ENCODE data around the gene BLOC1S4.
"Not testable (repeated sequence)": the region's sequence is repeated elsewhere in the genome, so short reads cannot be mapped to it uniquely, and the experiment has no call there.

BLOC1S4 gene

DNA sequence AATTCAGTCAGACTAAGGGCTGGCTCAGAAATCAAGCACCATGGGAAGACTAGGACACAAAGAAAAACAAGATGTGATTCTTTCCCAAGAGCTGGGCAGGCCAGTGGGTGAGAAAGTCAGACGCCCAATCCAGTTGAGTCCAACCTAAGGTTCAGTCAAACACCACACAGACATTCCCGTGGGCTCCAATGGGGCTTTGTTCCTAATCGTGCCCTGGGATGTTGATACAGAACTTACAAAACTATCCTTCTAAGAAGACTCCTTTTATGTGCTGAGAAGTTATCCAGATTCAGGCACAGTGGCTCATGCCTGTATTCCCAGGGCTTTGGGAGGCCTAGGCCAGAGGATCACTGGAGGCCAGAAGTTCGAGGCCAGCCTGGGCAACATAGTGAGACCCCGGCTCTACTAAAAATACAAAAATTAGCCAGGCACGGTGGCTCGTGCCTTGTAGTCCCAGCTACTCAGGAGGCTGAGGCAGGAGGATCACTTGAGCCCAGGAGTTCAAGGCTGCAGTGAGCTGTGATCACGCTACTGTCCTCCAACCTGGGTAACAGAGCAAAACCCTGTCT lies 3.7 kb downstream of the BLOC1S4 start:
- no peak for DNase-seq

DNA sequence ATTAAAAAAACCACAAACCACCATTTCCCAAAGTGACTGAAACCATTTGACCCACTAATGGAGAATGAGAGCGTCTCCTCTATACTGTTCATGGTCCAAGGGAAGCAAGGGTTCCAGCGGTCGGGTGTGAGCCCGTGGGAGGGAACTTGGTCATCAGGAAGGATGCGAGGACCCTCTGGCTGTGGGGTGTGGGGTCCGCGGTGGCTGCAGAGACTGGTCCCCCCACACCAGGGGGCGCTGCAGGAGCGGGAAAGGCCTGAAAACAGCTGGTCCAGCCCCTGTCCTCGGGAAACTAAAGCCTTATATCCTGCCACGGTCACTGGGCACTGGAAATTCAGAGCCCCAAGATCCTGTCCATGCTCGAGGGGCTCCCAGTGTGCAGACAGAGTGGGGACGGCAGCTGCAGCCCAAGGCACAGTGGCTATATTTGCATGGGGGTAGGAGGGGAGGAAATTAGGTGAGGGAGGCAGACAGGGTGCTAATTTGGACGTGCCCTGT lies 4.3 kb downstream of the BLOC1S4 start:
- DNase-seq: no peak

DNA sequence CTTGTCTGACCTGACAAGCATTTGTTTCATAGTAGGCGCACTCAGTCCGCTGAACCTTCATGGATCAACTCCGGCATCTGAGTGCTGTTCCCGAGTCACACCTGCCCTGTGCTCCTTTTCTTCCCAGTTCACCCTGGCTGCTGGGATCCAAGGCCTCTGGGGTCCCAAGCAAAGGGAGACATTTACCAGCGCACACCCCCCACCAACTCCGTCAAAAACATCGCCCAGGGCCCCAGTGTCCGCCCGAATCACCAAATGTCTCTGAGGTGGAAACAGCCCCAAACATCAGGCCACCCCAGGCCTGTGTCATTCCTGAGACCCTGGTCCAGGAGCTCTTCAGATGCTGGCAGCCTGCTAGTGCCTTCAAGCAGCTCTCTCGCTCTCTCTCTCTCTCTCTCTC lies 5.1 kb downstream of the BLOC1S4 start:
- no peak for DNase-seq

DNA sequence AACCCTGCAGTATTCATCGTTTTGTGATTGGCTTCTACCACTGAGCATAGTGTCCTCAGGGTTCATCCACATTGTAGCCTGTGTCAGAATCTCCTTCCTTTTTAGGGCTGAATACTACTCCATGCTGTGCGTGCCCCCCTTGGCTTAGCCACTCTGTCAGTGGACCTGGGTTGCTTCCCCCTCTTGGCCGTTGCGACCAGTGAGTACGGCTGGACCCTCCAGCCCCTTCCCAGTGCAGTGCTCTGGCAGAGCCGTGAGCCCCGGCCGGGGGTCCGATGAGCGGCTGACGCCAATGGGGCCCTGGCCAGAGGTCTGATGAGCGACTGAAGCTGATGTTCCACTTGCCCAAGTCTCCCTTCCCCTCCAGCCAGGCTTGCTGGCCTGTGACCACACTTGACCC lies 6.9 kb downstream of the BLOC1S4 start:
- no peak for DNase-seq

DNA sequence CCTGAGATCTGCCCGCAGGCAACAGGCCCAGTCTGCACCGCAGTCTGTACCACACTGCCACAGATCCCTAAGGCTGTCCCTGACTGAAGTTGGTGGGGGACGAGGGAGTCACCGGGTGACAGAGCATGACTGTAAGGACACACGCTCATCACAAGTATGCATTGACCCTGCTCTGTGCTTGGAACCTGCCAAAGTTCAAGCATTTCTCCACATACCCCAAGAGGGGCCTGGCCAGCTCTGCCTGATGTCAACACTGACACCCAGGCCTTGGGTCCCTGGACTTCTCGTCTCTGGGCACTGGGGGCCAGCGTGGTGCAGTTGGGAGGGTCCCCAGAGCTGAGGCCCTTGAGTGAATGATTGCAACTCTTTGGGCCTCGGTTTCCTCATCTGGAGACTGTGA lies 7.9 kb downstream of the BLOC1S4 start:
- DNase-seq: no peak

DNA sequence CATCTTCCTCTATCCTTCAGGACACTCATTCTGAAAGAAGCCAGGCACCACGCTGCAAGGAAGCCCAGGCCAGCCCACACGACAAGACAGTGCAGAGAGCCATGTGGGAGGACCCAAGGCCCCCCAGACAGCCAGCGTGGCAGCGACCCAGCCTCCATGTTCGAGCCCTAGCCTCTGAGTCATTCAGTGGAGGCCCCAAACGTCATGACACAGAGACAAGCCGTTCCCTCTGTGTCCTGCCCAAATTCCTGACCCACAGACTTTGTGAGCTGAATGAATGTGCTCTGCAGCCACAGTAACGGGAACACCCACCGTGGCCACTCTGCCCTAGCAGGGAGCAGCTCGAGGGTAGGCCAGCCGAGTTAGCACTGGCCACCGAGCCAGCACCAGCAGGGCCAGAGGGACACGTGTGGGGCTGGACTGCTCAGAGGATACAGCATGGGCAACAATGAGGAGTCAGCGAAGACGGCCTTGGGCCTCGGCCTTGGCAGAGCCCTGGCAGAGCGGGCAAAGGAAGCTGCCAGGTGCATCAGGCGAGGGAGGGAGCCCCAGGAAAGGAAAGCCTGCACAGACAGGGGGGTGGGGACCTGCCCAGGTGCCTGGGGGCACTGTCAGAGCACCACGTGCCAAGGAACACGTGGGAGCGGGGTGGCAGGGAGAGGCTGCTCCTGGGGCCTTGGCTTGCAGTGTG lies 8.6 kb downstream of the BLOC1S4 start:
- DNase-seq: no peak

DNA sequence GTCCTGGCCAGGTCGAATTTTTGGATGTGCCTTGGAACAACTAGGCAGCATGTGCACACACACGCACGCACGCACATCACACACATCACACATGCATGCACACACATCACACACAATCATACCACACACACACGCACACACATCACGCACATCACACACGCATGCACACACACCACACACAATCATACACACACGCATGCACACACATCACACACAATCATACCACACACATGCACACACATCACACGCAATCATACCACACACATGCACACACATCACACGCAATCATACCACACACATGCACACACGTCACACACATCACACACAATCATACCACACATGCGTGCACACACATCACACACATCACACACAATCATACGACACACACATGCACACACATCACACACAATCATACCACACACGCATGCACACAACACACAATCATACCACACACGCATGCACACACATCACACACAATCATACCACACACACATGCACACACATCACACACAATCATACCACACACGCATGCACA lies 9.5 kb downstream of the BLOC1S4 start:
- DNase-seq: not testable (repeated sequence)

DNA sequence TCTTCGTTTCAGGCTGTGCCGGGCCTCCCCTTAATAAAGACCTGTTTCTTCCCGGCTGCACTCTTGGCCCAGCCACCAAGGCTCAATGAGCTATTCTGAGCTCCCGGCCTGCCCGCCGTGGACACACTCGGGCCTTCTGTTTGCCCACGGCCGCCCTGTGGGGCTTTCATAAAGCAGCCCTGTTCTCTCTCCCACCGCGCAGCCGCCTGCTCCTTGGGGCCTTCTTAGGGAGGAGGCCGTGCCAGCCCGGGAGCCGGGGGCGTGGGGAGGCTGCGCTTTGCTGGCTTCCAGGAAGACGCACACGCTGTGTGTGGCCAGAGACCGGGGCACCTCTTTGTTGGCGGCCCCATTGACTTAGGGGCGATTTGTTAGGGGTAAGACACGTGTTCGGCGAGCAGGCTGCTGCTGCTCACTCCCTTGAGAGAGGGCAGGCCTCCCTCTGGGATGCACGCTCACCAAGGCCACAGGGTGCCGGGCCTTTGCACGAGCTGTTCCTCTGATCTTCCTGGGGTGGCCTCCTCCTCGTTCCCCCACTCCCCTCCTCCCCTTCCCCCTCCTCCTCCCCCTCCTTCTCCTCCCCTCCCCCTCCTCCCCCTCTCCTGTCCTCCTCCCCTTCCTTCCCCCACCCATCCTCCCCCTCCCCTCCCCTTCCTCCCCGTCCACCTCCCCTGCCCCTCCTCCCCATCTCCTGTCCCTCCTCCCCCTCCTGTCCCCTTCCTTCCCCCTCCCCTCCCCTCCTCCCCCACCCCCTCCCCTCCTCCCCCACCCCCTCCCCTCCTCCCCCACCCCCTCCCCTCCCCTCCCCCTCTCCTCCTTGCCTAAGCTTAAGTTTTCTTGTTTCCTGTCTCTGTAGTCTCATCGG lies 11.3 kb downstream of the BLOC1S4 start:
- DNase-seq: no peak

DNA sequence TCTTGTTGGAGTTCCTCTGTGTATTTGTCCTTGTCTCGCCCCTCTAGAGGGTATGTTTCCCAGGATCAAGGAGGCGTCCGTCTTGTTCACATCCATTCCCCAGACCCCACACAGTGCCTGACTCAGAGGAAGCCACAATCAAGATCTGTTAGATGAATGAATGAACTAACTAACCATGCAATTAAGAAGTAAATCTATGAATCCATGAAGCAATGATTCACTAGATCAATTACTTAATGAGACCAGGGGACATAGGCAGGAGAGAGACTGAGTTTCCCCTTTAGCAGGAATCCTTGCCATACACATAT lies 11.9 kb downstream of the BLOC1S4 start:
- DNase-seq: no peak

DNA sequence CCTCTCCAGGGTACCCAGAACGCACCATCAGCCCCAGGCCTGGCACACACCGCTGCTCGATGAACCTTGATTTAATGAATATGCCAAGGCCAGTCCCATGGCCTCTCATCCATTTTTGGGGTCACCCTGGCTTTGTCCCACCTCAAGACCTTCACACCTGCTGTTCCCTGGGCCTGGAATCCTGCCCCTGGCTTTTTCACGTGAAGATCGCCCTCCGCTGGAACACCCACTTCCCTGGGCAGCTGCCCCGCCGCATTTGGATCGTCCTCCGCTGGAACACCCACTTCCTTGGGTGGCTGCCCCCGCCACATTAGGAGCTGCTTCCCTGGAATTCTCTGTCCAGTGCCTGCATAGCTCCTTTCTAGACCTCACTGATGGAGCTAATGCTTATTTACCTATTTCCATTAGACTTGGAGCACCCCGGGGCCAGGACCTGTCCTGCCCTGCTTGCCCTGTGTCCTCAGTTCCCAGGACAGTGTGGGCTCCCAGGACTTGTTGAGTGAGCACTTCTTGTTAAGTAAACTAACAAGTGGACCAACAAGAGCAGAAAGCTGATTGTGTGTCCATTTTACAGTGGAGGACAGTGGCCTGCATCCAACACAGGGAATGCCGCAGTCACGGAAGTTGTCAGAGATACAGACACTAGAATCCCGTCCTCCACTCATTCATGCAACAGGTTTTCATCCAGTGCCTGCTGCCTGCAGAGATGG lies 12.5 kb downstream of the BLOC1S4 start:
- DNase-seq: no peak

DNA sequence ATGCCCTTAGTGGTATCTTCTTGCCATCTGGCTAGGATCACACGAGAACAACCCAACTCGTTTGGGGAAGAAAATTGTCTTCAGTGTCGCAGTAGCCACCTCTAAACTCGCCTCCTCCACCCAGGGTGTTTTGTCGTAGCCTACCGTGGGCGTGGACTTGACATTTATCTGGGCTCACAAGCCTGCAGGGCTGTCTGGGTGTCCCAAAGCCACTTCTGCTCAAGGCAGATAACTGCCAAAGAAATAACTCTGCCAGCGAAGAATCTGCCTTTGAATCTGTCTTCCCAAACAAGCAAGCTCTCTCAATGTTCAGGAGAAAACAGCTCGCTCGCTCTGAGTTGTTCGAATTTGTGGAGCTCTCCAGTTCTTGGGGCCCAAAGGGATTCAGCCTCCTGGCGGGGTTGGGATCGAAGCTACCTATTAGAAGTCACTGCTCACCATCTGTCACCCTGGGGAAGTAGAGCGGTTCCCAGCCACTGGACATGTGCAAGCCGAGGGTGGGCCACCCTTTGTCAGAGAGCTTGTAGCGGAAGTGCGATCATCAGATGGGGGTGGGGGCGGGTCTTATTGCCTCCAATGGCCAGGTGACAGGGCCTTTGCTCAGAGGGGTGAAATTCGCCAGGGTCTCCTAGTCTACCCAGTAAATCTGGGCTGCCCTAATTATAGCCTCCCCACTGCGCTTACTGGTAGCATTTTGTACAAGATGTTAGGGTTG lies 14.8 kb downstream of the BLOC1S4 start:
- DNase-seq: no peak

DNA sequence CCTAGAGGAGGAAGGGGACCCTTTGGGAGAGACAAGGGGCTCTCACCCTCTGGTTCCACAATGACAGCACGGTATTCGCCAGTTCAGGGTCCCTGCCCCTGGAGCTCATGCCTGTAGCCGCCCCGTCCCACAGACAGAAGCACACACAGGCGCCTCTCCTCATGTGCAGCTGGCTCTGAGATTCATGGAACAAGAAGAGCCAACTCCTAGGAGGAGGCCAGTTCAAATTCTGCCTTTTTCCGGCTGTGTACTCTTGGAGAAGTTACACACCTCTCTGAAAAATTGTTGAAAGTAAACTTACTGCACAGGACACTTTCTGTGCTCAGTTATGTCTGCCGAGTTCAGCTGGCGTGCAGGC lies 15.3 kb downstream of the BLOC1S4 start:
- no peak for DNase-seq

DNA sequence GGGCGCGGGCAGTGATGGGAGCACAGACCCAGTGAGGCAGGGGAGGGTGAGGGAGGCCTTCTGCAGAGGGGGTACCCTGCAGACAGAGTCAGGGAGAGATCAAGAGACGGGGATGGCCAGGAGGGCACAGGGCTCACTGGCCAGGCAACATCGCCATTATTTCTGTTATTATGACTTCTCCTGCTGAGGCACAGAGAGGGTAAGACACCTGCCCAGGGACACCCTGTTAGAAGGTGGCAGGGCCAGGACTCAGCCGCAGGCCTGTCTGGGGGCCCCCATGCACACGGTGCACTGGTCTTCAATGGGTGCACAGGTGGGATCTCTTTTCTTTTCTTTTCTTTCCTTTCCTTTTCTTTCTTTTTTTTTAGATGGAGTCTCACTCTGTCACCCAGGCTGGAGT lies 15.8 kb downstream of the BLOC1S4 start:
- no peak for DNase-seq

DNA sequence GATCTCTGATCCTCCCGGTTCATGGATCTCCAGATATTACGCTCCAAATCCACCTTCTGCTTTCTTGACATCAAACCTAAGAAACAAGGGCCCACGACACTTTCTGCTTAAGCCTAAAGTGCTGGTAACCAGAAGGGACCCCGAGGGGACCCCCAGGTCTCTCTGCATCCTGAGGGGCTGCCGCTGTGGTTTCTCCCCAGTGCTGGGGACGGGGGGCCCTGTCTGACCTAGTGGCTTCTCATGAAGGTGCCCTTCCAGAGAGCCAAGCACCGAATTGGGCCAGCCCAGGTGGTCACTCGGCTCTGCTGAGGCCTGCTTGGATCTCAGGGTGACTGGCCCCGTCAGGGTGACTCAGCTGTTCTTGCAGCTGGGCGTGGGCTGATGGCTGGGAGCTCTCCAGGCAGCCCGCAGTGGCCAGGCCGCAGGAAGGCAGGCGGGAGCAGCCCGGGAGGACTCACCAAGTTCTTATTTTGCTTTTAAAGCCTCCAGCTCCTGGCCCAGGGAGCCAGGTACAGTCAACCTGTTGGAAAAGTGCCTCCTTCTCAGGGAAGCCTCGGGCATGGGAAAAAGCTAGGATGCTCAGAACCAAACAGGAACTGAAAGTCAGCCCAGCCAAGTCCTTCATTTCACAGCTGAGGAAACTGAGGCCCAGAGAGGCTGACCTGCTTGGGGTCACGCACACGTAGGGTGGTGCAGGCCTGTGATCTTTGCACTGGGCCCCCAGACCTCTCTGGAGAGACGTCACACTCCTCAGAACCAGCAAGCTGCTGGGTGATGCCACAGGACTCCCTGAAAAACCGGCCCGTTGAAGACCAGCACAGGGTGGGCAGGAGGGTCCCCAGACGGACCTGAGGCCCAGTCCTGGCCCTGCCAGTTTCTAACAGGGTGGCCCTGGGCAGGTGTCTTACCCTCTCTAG lies 16.7 kb downstream of the BLOC1S4 start:
- no peak for DNase-seq

DNA sequence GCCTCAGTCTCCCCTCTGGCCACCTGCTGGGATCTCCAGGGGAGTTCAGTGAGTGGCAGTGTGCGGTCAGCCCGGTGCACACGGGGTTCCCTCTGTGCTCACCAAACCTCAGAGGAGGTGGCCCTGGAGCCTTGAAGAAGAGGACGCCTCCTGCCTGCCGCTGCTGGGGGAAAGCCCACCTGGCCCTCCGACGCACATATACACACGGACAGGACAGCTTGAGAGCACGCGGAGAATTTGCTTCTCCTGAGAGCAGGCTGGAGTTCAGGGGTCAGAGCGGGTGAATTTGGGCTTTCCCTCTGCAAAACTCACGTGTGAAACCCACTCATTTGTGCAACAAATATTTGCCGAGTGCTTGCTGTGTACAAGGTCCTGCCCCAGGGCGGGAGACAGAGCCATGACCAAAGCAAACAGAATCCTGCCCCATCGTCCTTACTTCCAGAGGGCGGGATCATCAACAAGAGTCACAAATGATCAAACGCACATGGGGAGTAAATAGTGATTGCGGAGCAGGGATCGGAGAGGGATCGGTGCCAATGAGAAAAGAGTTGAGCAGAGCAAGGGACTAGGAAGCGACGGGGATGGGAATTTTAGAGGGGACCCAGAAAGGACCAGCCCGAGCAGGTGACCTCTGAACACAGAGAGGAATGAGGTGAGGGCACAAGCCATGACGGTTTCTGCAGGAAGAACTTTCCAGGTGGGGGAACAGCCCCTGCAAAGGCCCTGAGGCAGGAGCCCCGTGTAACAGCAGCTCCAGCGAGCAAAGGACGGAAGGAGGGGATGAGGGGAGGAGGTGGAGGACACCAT lies 17.6 kb downstream of the BLOC1S4 start:
- DNase-seq: no peak

DNA sequence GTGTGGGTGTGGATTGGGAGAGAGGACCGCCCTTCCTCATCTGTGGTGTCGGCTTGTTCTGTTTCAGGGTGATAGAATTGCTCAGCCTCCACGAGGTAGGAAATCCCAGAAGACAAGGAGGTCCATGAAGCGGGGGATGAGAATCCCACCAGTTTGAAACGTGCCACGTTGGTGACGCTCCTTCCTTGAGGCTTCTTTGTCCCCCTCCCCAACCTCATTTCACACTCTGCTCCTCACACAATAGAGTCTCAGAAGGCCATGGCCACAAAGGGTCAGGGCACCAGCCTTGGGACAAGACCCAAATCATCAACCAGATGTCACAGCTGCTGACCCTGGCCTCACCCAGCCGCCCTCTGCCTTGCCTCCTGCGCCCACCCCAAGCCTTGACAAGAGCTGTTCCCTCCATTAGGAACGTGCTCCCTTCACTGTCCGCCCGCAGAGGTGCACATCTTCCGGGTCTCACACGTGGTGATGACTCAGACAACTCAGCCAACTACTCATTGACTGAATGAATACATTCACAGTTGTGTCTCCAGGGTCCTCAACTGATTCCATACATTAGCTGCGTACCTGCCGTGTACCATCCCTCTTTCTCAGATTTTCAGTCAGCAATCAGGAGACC lies 18.3 kb downstream of the BLOC1S4 start:
- no peak for DNase-seq

DNA sequence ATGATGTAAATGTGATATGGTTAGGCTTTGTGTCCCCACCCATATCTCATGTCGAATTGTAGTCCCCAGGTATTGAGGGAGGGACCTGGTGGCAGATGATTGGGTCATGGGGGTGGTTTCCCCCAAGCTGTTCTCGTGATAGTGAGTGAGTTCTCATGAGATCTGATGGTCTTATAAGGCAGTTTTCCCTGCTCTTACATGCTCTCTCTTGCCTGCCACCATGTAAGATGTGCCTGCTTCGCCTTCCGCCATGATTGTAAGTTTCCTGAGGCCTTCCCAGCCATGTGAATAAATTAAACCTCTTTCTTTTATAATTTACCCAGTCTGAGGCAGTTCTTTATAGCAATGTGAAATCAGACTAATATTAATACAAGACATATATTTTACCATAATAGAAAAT lies 23.9 kb downstream of the BLOC1S4 start:
- DNase-seq: no peak

DNA sequence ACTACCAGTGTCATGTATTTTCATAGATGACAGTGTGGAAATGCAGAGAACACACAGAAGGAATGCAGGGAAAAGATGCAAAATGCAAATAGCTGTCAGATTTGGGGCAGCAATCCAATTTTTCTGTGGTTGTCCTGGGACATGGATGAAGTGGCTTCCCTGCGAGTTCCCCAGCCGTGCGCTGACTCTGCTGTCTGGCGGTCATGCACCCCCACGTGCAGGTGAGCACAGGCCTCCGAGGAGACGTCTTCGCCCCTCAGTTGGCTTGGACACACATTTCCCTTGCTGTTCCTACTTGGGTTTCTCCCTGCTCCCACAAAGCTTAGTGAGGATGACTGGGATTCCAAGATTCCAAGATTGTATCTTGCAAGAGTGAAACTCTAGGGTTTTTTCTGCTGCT lies 24.4 kb downstream of the BLOC1S4 start:
- no peak for DNase-seq

DNA sequence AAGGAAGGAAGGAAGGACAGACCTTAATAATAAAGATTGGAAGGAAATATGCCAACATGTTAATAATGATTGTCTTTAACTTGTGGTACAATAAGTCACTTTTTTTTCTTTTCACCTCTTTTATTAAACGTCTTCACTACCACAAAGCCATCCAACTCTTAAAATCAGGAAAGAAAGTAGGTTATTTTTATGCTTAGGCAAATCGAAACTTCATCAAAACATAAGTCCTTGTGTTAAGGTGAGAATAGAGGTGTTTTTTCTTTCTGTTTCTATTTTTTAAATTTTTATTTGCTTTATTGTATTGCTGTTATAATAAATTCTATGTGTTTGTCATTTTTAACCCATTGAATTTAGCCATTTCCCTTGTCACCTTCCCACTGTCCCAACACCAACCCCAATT lies 26.5 kb downstream of the BLOC1S4 start:
- no peak for DNase-seq

DNA sequence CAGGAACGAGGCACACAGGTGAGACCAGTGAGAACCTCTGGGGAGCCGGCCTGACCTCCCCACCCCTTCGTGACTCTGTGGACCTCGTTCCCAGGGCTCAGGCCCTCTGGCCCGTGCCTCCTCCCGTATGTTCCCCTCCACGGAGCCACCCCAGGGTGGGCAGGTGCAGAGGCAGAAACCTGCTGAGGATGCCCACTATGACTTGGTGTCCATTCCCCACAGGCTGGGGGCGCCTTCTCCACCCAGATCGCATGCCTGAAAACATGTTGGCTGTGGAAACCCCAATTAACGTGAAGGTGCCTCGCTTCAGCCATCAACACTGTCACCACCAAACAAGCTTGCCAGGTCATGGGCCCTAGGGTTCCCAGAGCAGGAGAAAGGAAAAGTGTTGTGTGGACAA lies 27.0 kb downstream of the BLOC1S4 start:
- no peak for DNase-seq

Measured in DMS153 (cell line).